HS-27A (cell line): ENCODE data around the gene YLPM1.
"Not testable (repeated sequence)": the region's sequence is repeated elsewhere in the genome, so short reads cannot be mapped to it uniquely, and the experiment has no call there.

Experiments
- DNase-seq: peaks from one replicate; pipeline ENCODE4 v3.0.0-alpha.2; 2012; ENCODE audit warnings: low read depth, missing footprints

The YLPM1 gene

GRCh38 chr14:74762917-74763802 lies at the start of gene YLPM1:
Gene YLPM1, plus strand, starts transcription at chr14:74763316. Its CDS starts 174 bp downstream, at chr14:74763490.
- DNase-seq = peak; percentile 94

GRCh38 chr14:74713395-74713735 lies 49.8 kb upstream of the YLPM1 start:
- DNase-seq = no peak

GRCh38 chr14:74720526-74720925 lies 42.6 kb upstream of the YLPM1 start:
- no peak for DNase-seq

GRCh38 chr14:74723134-74723533 lies 40.0 kb upstream of the YLPM1 start:
- no peak for DNase-seq

GRCh38 chr14:74732387-74732786 lies 30.7 kb upstream of the YLPM1 start:
- no peak for DNase-seq

- no peak for DNase-seq
Observed at GRCh38 chr14:74733221-74733620, 29.9 kb upstream of the YLPM1 start.

GRCh38 chr14:74735125-74735524 lies 28.0 kb upstream of the YLPM1 start:
- DNase-seq = no peak

- peak; percentile 39 for DNase-seq
Observed at GRCh38 chr14:74737753-74738325, 25.3 kb upstream of the YLPM1 start.

- DNase-seq = no peak
Observed at GRCh38 chr14:74739293-74740030, 23.7 kb upstream of the YLPM1 start.

GRCh38 chr14:74747237-74747636 lies 15.9 kb upstream of the YLPM1 start:
- DNase-seq = no peak

- no peak for DNase-seq
Observed at GRCh38 chr14:74754157-74754556, 9.0 kb upstream of the YLPM1 start.

- DNase-seq = no peak
Observed at GRCh38 chr14:74754899-74755298, 8.2 kb upstream of the YLPM1 start.

GRCh38 chr14:74756326-74756725 lies 6.8 kb upstream of the YLPM1 start:
- DNase-seq = no peak

- not testable (repeated sequence) for DNase-seq
Observed at GRCh38 chr14:74758505-74758904, 4.6 kb upstream of the YLPM1 start.

GRCh38 chr14:74763803-74764531 lies 851 bp downstream of the YLPM1 start:
- no peak for DNase-seq

- no peak for DNase-seq
Observed at GRCh38 chr14:74765721-74766120, 2.6 kb downstream of the YLPM1 start.

GRCh38 chr14:74771399-74771798 lies 8.3 kb downstream of the YLPM1 start:
- no peak for DNase-seq

- DNase-seq = no peak
Observed at GRCh38 chr14:74784634-74785033, 21.5 kb downstream of the YLPM1 start.

- no peak for DNase-seq
Observed at GRCh38 chr14:74785056-74785613, 22.0 kb downstream of the YLPM1 start.

- DNase-seq = no peak
Observed at GRCh38 chr14:74786796-74787315, 23.7 kb downstream of the YLPM1 start.

GRCh38 chr14:74792249-74793039 lies 29.3 kb downstream of the YLPM1 start:
- DNase-seq = no peak
